ENCODE measurements around the gene FBXO40. TPM values are rescaled to one million over a fixed set of nuclear protein-coding genes. Genes with fewer than 3 reads are reported as not detected.

The FBXO40 gene
- total and polyA plus RNA-seq, 10 of the 15 experiments (the other 5 are each of a cell fraction or from before 2014, with no cell fraction given): 0.03 to 0.05 (median 0.04) TPM; not detected in 7

- TF ChIP-seq BACH1 (IDR thresholded peaks at IDR 0.05; ENCODE audit: borderline replicate concordance): no peak
- no peak for TF ChIP-seq SKIL (IDR thresholded peaks at IDR 0.05; ENCODE audit: low read depth, poor library complexity, severe bottlenecking)
These were observed 11.6 kb downstream of the FBXO40 start (continued) for GRCh38 chr3:121604759-121605158.

- H3K27ac ChIP-seq (ENCODE audit: control insufficient read depth, insufficient read depth): no peak overlapping the region
- ChIA-PET RAD21 (ENCODE audit: unreplicated experiment) (no interaction called here), POLR2A (interaction anchor here (0.6 kb wide), 1 partner anchor 17 kb away, joined by 3 read pairs; no protein-coding TSS in a partner anchor), CTCF (no interaction called here), SMC1A (ENCODE audit: uncharacterized antibody, unreplicated experiment) (interaction anchor here (0.6 to 1.4 kb wide), 3 partner anchors 10 to 86 kb away, joined by 3 read pairs; no protein-coding TSS in a partner anchor)
- in situ Hi-C loops (cut with MboI) (no loop called here), intact Hi-C loops (cut with micrococcal nuclease; ENCODE audit: unreplicated experiment) (no loop called here)
- H3K36me3 ChIP-seq (ENCODE audit: control insufficient read depth in 2 of 2, insufficient read depth in 2 of 2, low read length in 1 of 2): no peaks in the 10 kb centered on the region
- no peak overlapping the region for H3K4me3 ChIP-seq
- no peaks in the 10 kb centered on the region for H4K20me1 ChIP-seq (ENCODE audit: control insufficient read depth, insufficient read depth)
- no peak for DNase-seq (ENCODE audit: low read depth, low spot score)
- no peak overlapping the region for H3K4me2 ChIP-seq (ENCODE audit: control insufficient read depth, insufficient read depth)
- H2AFZ ChIP-seq (ENCODE audit: control insufficient read depth, low read depth, low read length): no peak overlapping the region
- TF ChIP-seq ZNF622 (IDR thresholded peaks at IDR 0.05): no peak
- TF ChIP-seq ZNF217 (IDR thresholded peaks at IDR 0.05): no peak
- no peak for TF ChIP-seq NKRF (conservative IDR thresholded peaks at IDR 0.05)
- no peak for TF ChIP-seq MAX (IDR thresholded peaks at IDR 0.05; ENCODE audit: low read depth, low read length)
- TF ChIP-seq KLF5 (IDR thresholded peaks at IDR 0.05; ENCODE audit: partially characterized antibody): no peak
- no peak for TF ChIP-seq CTCF (IDR thresholded peaks at IDR 0.05 in 2 of 3, conservative IDR thresholded peaks at IDR 0.05 in 1 of 3; ENCODE audit: control insufficient read depth in 2 of 3, extremely low read depth in 1 of 3, insufficient read depth in 1 of 3, low read depth in 3 of 3, low read length in 3 of 3)
- no peak for TF ChIP-seq JUNB (IDR thresholded peaks at IDR 0.05)
- TF ChIP-seq SMC3 (IDR thresholded peaks at IDR 0.05; ENCODE audit: borderline replicate concordance, low read length): no peak
- TF ChIP-seq HSF1 (IDR thresholded peaks at IDR 0.05; ENCODE audit: low read depth, low read length): no peak
- TF ChIP-seq CEBPB (IDR thresholded peaks at IDR 0.05; ENCODE audit: borderline replicate concordance in 1 of 2, low read depth in 2 of 2, low read length in 2 of 2): no peak
- H3K79me2 ChIP-seq (ENCODE audit: control insufficient read depth, insufficient read depth, low read length): no peaks in the 10 kb centered on the region
- ATAC-seq: no peak
- BruUV-seq (replicated peaks): no TSS peak
- H3K9ac ChIP-seq (ENCODE audit: control insufficient read depth, insufficient read depth, low read length): no peak overlapping the region
- no peak for FAIRE-seq
- H3K4me1 ChIP-seq (ENCODE audit: control insufficient read depth, insufficient read depth, low read length): no peaks in the 10 kb centered on the region
- H3K27me3 ChIP-seq (replicated peaks in 1 of 2; ENCODE audit: control insufficient read depth in 2 of 2, insufficient read depth in 2 of 2, low read length in 1 of 2): no peaks in the 10 kb centered on the region
- no peaks in the 10 kb centered on the region for H3K9me3 ChIP-seq (replicated peaks; ENCODE audit: control insufficient read depth, insufficient read depth, low read length)
- WGBS (ENCODE audit: insufficient coverage, insufficient replicate concordance, low lambda C conversion rate, missing lambda C conversion rate): 83% methylated on average over 4 of the region's 4 CpGs
These were observed 12.9 kb downstream of the FBXO40 start for GRCh38 chr3:121606106-121606505.
